SK-N-SH (cell line): Measurements from ENCODE around the gene TGFBR3. TPM values are rescaled to one million over a fixed set of nuclear protein-coding genes. Genes with fewer than 3 reads are reported as not detected.

Source experiments
- CTCF ChIA-PET: fragments of 300-600, 350-600 bp; formaldehyde crosslinking; extraction: SDS; loops from one replicate; lab custom pipeline; 2021; lab: Yijun Ruan, JAX
- POLR2A ChIA-PET: fragments of 350-600 bp; sonication (Branson Sonifier 250); formaldehyde crosslinking; extraction: SDS; loops from one replicate; lab custom pipeline; 2020; ENCODE audit warnings: antibody characterized with exemption, inconsistent platforms; lab: Yijun Ruan, JAX
- DNase-seq: peaks from one replicate; pipeline ENCODE4 v3.0.0; 2012
- H2AFZ ChIP-seq: fragments of 200-600 bp; sonication (generic); 2 replicates; pipeline ENCODE4 v1.8.1; 2016; ENCODE audit warnings: antibody characterized with exemption, mild to moderate bottlenecking, low read depth
- H3F3A ChIP-seq: fragments of 200-600 bp; sonication (generic); replicated peaks from 2 replicates; pipeline ENCODE3; 2016; ENCODE audit warnings: antibody characterized with exemption, mild to moderate bottlenecking; ENCODE audit not compliant: insufficient read depth
- H3K27ac ChIP-seq, 2 experiments: fragments of 200-500 bp in 1 of 2; fragments of 200-600 bp in 1 of 2; sonication (Bioruptor generic) in 1 of 2; sonication (generic), shearing (Covaris generic) in 1 of 2; 2 replicates each; pipeline versions ENCODE4 v1.5.1 to v1.6.1; 2014 to 2016; ENCODE audit warnings: low read depth in 2 of 2, inconsistent platforms in 1 of 2, low read length in 1 of 2, mild to moderate bottlenecking in 1 of 2, mixed read lengths in 1 of 2
- H3K27me3 ChIP-seq: fragments of 200-600 bp; sonication (generic), shearing (Covaris generic); 2 replicates; pipeline ENCODE4 v1.6.1; 2016; ENCODE audit warnings: mixed run types; ENCODE audit not compliant: insufficient read depth
- H3K36me3 ChIP-seq, 2 experiments: fragments of 200-500 bp in 1 of 2; fragments of 200-600 bp in 1 of 2; sonication (Bioruptor generic) in 1 of 2; sonication (generic) in 1 of 2; replicated peaks in 1 of 2; 2 replicates each; pipeline versions ENCODE3 to v1.5.1; 2014 to 2016; ENCODE audit warnings: low read length in 1 of 2, mild to moderate bottlenecking in 1 of 2; ENCODE audit not compliant: insufficient read depth in 2 of 2, control insufficient read depth in 1 of 2
- H3K4me1 ChIP-seq, 2 experiments: fragments of 200-500 bp in 1 of 2; fragments of 200-600 bp in 1 of 2; sonication (Bioruptor generic) in 1 of 2; sonication (generic), shearing (Covaris generic) in 1 of 2; 2 replicates each; pipeline versions ENCODE4 v1.5.1 to v1.6.1; 2014 to 2016; ENCODE audit warnings: low read depth in 1 of 2, low read length in 1 of 2, mixed run types in 1 of 2; ENCODE audit not compliant: insufficient read depth in 2 of 2, control insufficient read depth in 1 of 2
- H3K4me2 ChIP-seq: fragments of 200-600 bp; sonication (generic), shearing (Covaris generic); 2 replicates; pipeline ENCODE4 v1.6.1; 2017; ENCODE audit warnings: mixed run types
- H3K4me3 ChIP-seq, 2 experiments: fragments of 200-500 bp in 1 of 2; fragments of 200-600 bp in 1 of 2; sonication (Bioruptor generic) in 1 of 2; sonication (generic), shearing (Covaris generic) in 1 of 2; 2 replicates each; pipeline versions ENCODE4 v1.5.1 to v1.8.1; 2014 to 2016; ENCODE audit warnings: low read depth in 2 of 2, inconsistent platforms in 1 of 2, low read length in 1 of 2, mild to moderate bottlenecking in 1 of 2, mixed read lengths in 1 of 2, moderate library complexity in 1 of 2
- H3K79me2 ChIP-seq: fragments of 200-600 bp; sonication (generic); 2 replicates; pipeline ENCODE4 v1.8.1; 2017; ENCODE audit warnings: mild to moderate bottlenecking; ENCODE audit not compliant: insufficient read depth
- H3K9ac ChIP-seq: fragments of 200-600 bp; sonication (generic); 2 replicates; pipeline ENCODE4 v1.6.1; 2017; ENCODE audit warnings: mixed run types
- H3K9me2 ChIP-seq: fragments of 200-600 bp; sonication (generic); 2 replicates; pipeline ENCODE4 v1.6.1; 2017; ENCODE audit warnings: mixed run types
- H3K9me3 ChIP-seq: fragments of 200-600 bp; sonication (generic); 2 replicates; pipeline ENCODE4 v1.6.1; 2017; ENCODE audit warnings: mixed run types, mild to moderate bottlenecking, moderate library complexity
- H4K20me1 ChIP-seq: fragments of 200-600 bp; sonication (generic); 2 replicates; pipeline ENCODE4 v1.6.1; 2017; ENCODE audit warnings: mild to moderate bottlenecking, mixed run types; ENCODE audit not compliant: insufficient read depth
- EP300 ChIP-seq, 2 experiments: IDR thresholded peaks; 2 replicates each; pipeline versions ENCODE4 v1.4.0 to v1.6.1; 2012; ENCODE audit warnings: borderline replicate concordance in 1 of 2, low read depth in 1 of 2, low read length in 1 of 2
- FOXM1 ChIP-seq: IDR thresholded peaks from 2 replicates; pipeline ENCODE4 v1.4.0; 2012; ENCODE audit warnings: low read depth, mild to moderate bottlenecking
- IRF3 ChIP-seq: fragments of 150-350 bp; IDR thresholded peaks from 2 replicates; pipeline ENCODE4 v1.6.1; 2016; ENCODE audit warnings: mild to moderate bottlenecking, low read depth, low read length
- JUND ChIP-seq: IDR thresholded peaks from 2 replicates; pipeline ENCODE4 v1.4.0; 2012
- MXI1 ChIP-seq: IDR thresholded peaks from 2 replicates; pipeline ENCODE4 v1.6.1; 2012; ENCODE audit warnings: mild to moderate bottlenecking, low read depth, low read length, improper control_type of control experiment
- NFIC ChIP-seq: IDR thresholded peaks from 2 replicates; pipeline ENCODE4 v1.4.0; 2012; ENCODE audit warnings: borderline replicate concordance
- POLR2AphosphoS5 ChIP-seq: IDR thresholded peaks from 2 replicates; pipeline ENCODE4 v1.6.1; 2012; ENCODE audit warnings: low read depth, low read length
- RCOR1 ChIP-seq: fragments of 150-350 bp; IDR thresholded peaks from 2 replicates; pipeline ENCODE4 v1.6.1; 2017; ENCODE audit warnings: antibody characterized with exemption, low read length
- REST ChIP-seq: IDR thresholded peaks from 2 replicates; pipeline ENCODE4 v1.6.1; 2012; ENCODE audit warnings: mild to moderate bottlenecking, low read depth, low read length, moderate library complexity
- RFX5 ChIP-seq: IDR thresholded peaks from 2 replicates; pipeline ENCODE4 v1.6.1; 2012; ENCODE audit warnings: mild to moderate bottlenecking, improper control_type of control experiment, low read length
- SIN3A ChIP-seq: IDR thresholded peaks from 2 replicates; pipeline ENCODE4 v1.6.1; 2012; ENCODE audit warnings: low read depth, mild to moderate bottlenecking, low read length, moderate library complexity, borderline replicate concordance
- SMC3 ChIP-seq: IDR thresholded peaks from 2 replicates; pipeline ENCODE4 v1.6.1; 2012; ENCODE audit warnings: low read depth, low read length, improper control_type of control experiment
- USF1 ChIP-seq: IDR thresholded peaks from 2 replicates; pipeline ENCODE4 v1.4.0; 2012; ENCODE audit warnings: low read depth, borderline replicate concordance
- USF2 ChIP-seq: fragments of 150-350 bp; IDR thresholded peaks from 2 replicates; pipeline ENCODE4 v1.6.1; 2017; ENCODE audit warnings: antibody characterized with exemption, low read length, low read depth, borderline replicate concordance
- WGBS: methylation state at CpG from one replicate; pipeline ENCODE4 v1.1.6; 2017; ENCODE audit warnings: low lambda C conversion rate; 5-methylcytosine and 5-hydroxymethylcytosine counted together
- polyA plus RNA-seq, 3 experiments: library from polyadenylated mRNA; depleted of rRNA; stranded (reverse); fragments of >200 nt; gene quantifications; 2 replicates each; pipeline ENCODE4 v1.2.3, GENCODE V29; 2012

TGFBR3 gene
- polyA plus RNA-seq, 1 of the 3 experiments (the other 2 are of a cell fraction) = 0.07 TPM

- WGBS = 23% methylated on average over 6 of the region's 6 CpGs
- no peaks in the 10 kb centered on the region for H3K36me3 ChIP-seq
- POLR2A ChIA-PET = no interaction called here
Observed at GRCh38 chr1:91755702-91756287, 130.2 kb downstream of the TGFBR3 start.

GRCh38 chr1:91754816-91755580 lies 131.0 kb downstream of the TGFBR3 start:
- WGBS = 6% methylated on average over 12 of the region's 12 CpGs
- no peak overlapping the region for H3K27ac ChIP-seq
- peaks cover 16% of the 10 kb centered on the region; the same call in 1 of the 2 replicates for H3K27me3 ChIP-seq
- POLR2A ChIA-PET = no interaction called here
- H3K79me2 ChIP-seq = no peaks in the 10 kb centered on the region
- no peak overlapping the region for H2AFZ ChIP-seq
- no peaks in the 10 kb centered on the region for H3F3A ChIP-seq
- DNase-seq = no peak
- H3K9me2 ChIP-seq = no peaks in the 10 kb centered on the region
- CTCF ChIA-PET = no interaction called here
- H3K4me1 ChIP-seq = no peaks in the 10 kb centered on the region
- no peak overlapping the region for H3K4me2 ChIP-seq
- H4K20me1 ChIP-seq = no peaks in the 10 kb centered on the region
- H3K4me3 ChIP-seq = no peak overlapping the region
- H3K9ac ChIP-seq = no peak overlapping the region
- H3K9me3 ChIP-seq = no peaks in the 10 kb centered on the region
- H3K36me3 ChIP-seq = no peaks in the 10 kb centered on the region
- TF ChIP-seq SMC3 = no peak
- no peak for TF ChIP-seq RCOR1
- no peak for TF ChIP-seq USF1
- TF ChIP-seq REST = no peak
- no peak for TF ChIP-seq IRF3
- TF ChIP-seq NFIC = no peak
- no peak for TF ChIP-seq JUND
- TF ChIP-seq RFX5 = no peak
- TF ChIP-seq EP300 (IDR thresholded peaks at IDR 0.05; ENCODE audit: borderline replicate concordance in 1 of 2, low read depth in 1 of 2, low read length in 1 of 2) = no peak
- no peak for TF ChIP-seq POLR2AphosphoS5
- no peak for TF ChIP-seq MXI1
- TF ChIP-seq SIN3A = no peak

More at GRCh38 chr1:91755702-91756287, 130.2 kb downstream of the TGFBR3 start:
- Histone ChIP-seq H3K4me2 (no peak overlapping the region), H3K27ac (no peak overlapping the region), H2AFZ (no peak overlapping the region), H3K9me3 (no peaks in the 10 kb centered on the region), H3F3A (no peaks in the 10 kb centered on the region), H3K4me1 (no peaks in the 10 kb centered on the region), H3K79me2 (no peaks in the 10 kb centered on the region), H3K9me2 (no peaks in the 10 kb centered on the region), H4K20me1 (no peaks in the 10 kb centered on the region), H3K9ac (no peak overlapping the region), H3K27me3 (peaks cover 13% of the 10 kb centered on the region; the same call in 1 of the 2 replicates), H3K4me3 (no peak overlapping the region)
- TF ChIP-seq USF2 = no peak
- TF ChIP-seq IRF3 = no peak
- no peak for TF ChIP-seq FOXM1
- no peak for DNase-seq
- CTCF ChIA-PET = no interaction called here
